HUES6 (cell line): ENCODE data around the gene CAST.

Experiments
- H3K27ac ChIP-seq: 2 replicates; pipeline ENCODE4 v1.7.0; 2013; ENCODE audit warnings: low read depth, mild to moderate bottlenecking, low read length, inconsistent platforms
- H3K27me3 ChIP-seq: 2 replicates; pipeline ENCODE4 v1.6.1; 2013; ENCODE audit warnings: low read length; ENCODE audit not compliant: control insufficient read depth, insufficient read depth
- H3K36me3 ChIP-seq: 2 replicates; pipeline ENCODE4 v1.6.1; 2013; ENCODE audit warnings: low read length; ENCODE audit not compliant: control insufficient read depth, insufficient read depth
- H3K4me1 ChIP-seq: 2 replicates; pipeline ENCODE4 v1.6.1; 2013; ENCODE audit warnings: low read length; ENCODE audit not compliant: control insufficient read depth, insufficient read depth
- H3K4me3 ChIP-seq: 2 replicates; pipeline ENCODE4 v1.5.1; 2013; ENCODE audit warnings: low read depth, low read length
- H3K9ac ChIP-seq: one replicate; pipeline ENCODE4 v1.6.1; 2013; ENCODE audit warnings: mild to moderate bottlenecking, low read length
- H3K9me3 ChIP-seq: 2 replicates; pipeline ENCODE4 v1.6.1; 2013; ENCODE audit warnings: low read depth, low read length; ENCODE audit not compliant: control insufficient read depth, insufficient read depth

CAST gene

GRCh38 chr5:96822686-96823459, 160.7 kb downstream of the CAST start:
- no peak overlapping the region for H3K4me3 ChIP-seq
- H3K36me3 ChIP-seq: no peaks in the 10 kb centered on the region
- H3K9me3 ChIP-seq: no peaks in the 10 kb centered on the region
- no peak overlapping the region for H3K9ac ChIP-seq
- H3K27me3 ChIP-seq: no peaks in the 10 kb centered on the region
- no peak overlapping the region for H3K27ac ChIP-seq
- peaks cover 10% of the 10 kb centered on the region for H3K4me1 ChIP-seq

GRCh38 chr5:96823900-96824380, 161.8 kb downstream of the CAST start:
- Histone ChIP-seq H3K27me3 (no peaks in the 10 kb centered on the region), H3K9me3 (no peaks in the 10 kb centered on the region), H3K4me3 (no peak overlapping the region), H3K9ac (no peak overlapping the region), H3K27ac (no peak overlapping the region), H3K36me3 (no peaks in the 10 kb centered on the region), H3K4me1 (peaks cover 10% of the 10 kb centered on the region)
